Lung (tissue), 12 donors: ENCODE data around the gene EDNRB. TPM values are rescaled to one million over a fixed set of nuclear protein-coding genes. Genes with fewer than 3 reads are reported as not detected.

Experiments
- ATAC-seq: fragments of 200-7000 bp; cut with Tn5 transposase; one replicate; pipeline ENCODE4 v1.9.1; 2020; ENCODE audit warnings: moderate number of reproducible peaks; ENCODE audit not compliant: insufficient read depth, low FRiP score
- DNase-seq, 3 donors: peaks; one replicate each; pipeline ENCODE4 v3.0.0-alpha.2; 2013 to 2017
- H3K27ac ChIP-seq, 2 donors: one replicate each; pipeline ENCODE4 v1.5.1; 2013; ENCODE audit warnings: mild to moderate bottlenecking in 2 of 2, moderate library complexity in 2 of 2, control low read depth in 1 of 2, inconsistent platforms in 1 of 2, low read depth in 1 of 2, low read length in 1 of 2
- H3K27me3 ChIP-seq, 3 donors: one replicate each; pipeline ENCODE4 v1.5.1; 2013; ENCODE audit warnings: low read length in 2 of 3; ENCODE audit not compliant: control insufficient read depth in 3 of 3, insufficient read depth in 3 of 3
- H3K36me3 ChIP-seq, 4 donors: one replicate each; pipeline ENCODE4 v1.5.1; 2013; ENCODE audit warnings: low read length in 4 of 4, mild to moderate bottlenecking in 1 of 4, moderate library complexity in 1 of 4; ENCODE audit not compliant: control insufficient read depth in 4 of 4, insufficient read depth in 4 of 4
- H3K4me1 ChIP-seq, 5 donors: one replicate each; pipeline ENCODE4 v1.5.1; 2013; ENCODE audit warnings: low read length in 5 of 5, mild to moderate bottlenecking in 2 of 5, moderate library complexity in 1 of 5; ENCODE audit not compliant: control insufficient read depth in 5 of 5, insufficient read depth in 5 of 5
- H3K4me3 ChIP-seq: one replicate; pipeline ENCODE4 v1.5.1; 2013; ENCODE audit warnings: mild to moderate bottlenecking, control low read depth, moderate library complexity
- H3K9ac ChIP-seq, 2 donors: one replicate each; pipeline ENCODE4 v1.5.1; 2013; ENCODE audit warnings: low read length in 2 of 2, control low read depth in 1 of 2; ENCODE audit not compliant: insufficient read depth in 1 of 2
- H3K9me3 ChIP-seq, 4 donors: one replicate each; pipeline ENCODE4 v1.5.1; 2013; ENCODE audit warnings: low read length in 3 of 4, mild to moderate bottlenecking in 1 of 4, moderate library complexity in 1 of 4; ENCODE audit not compliant: control insufficient read depth in 4 of 4, insufficient read depth in 3 of 4
- CTCF ChIP-seq: IDR thresholded peaks from 2 replicates; pipeline ENCODE4 v1.5.1; 2012; ENCODE audit warnings: mild to moderate bottlenecking; ENCODE audit errors: control extremely low read depth, extremely low read depth
- WGBS, 2 donors: extraction: QIAGEN DNeasy Blood & Tissue Kit; methylation state at CpG; one replicate each; pipeline ENCODE4 v1.1.7; 2013; 5-methylcytosine and 5-hydroxymethylcytosine counted together
- polyA plus RNA-seq, 2 donors: library from polyadenylated mRNA; stranded (reverse); fragments of 200-250 nt; gene quantifications; one replicate each; pipeline ENCODE4 v1.2.1, GENCODE V29; 2013
- total RNA-seq, 2 donors: library from RNA; depleted of rRNA in 1 of 2; stranded (reverse); fragments of >200 nt in 1 of 2; gene quantifications; one replicate each; pipeline ENCODE4 v1.2.1, GENCODE V29; 2014 to 2021
- donor health status: control.
- donor health status: control.
- donor health status: Bipolar disorder and iron deficiency.
- donor health status: healthy.
- donor health status: DM: yes; HTN: yes; CAD: no.

The EDNRB gene
- total and polyA plus RNA-seq, 4 donors, result 23.2 to 155 (median 53.4) TPM

- Histone ChIP-seq H3K36me3 (peaks cover 0 to under 1% (median 0%) of the 10 kb centered on the region in 4 donors), H3K4me1 (peaks cover 0 to 82% (median 15%) of the 10 kb centered on the region in 5 donors), H3K27me3 (no peaks in the 10 kb centered on the region), H3K9ac (peak overlapping the region in 1 of 2 donors; percentile 36), H3K27ac (no peak overlapping the region), H3K4me3 (no peak overlapping the region), H3K9me3 (no peaks in the 10 kb centered on the region)
- WGBS, 2 donors, result 52 to 72% methylated on average over 3 of the region's 3 CpGs
- DNase-seq (peak in 1 of 3 donors; percentile 74), ATAC-seq (no peak)
- TF ChIP-seq CTCF, result no peak
These were observed 5.6 kb downstream of the EDNRB start for GRCh38 chr13:77913003-77913402.

- TF ChIP-seq CTCF, result no peak
These were observed 6.9 kb downstream of the EDNRB start for GRCh38 chr13:77911751-77912150.

GRCh38 chr13:77909827-77910226, 8.8 kb downstream of the EDNRB start:
- H3K9ac ChIP-seq, result no peak overlapping the region
- WGBS, 2 donors, result 74 to 86% methylated on average over 3 of the region's 3 CpGs
- no peak overlapping the region for H3K27ac ChIP-seq
- no peak for ATAC-seq
- no peaks in the 10 kb centered on the region for H3K9me3 ChIP-seq
- TF ChIP-seq CTCF, result no peak
- peaks cover 0 to 65% (median 15%) of the 10 kb centered on the region in 5 donors for H3K4me1 ChIP-seq
- no peak for DNase-seq
- H3K27me3 ChIP-seq, result no peaks in the 10 kb centered on the region
- H3K36me3 ChIP-seq, result no peaks in the 10 kb centered on the region
- no peak overlapping the region for H3K4me3 ChIP-seq

More at GRCh38 chr13:77911751-77912150, 6.9 kb downstream of the EDNRB start:
- Histone ChIP-seq H3K4me3 (no peak overlapping the region), H3K27me3 (no peaks in the 10 kb centered on the region), H3K27ac (no peak overlapping the region), H3K9me3 (no peaks in the 10 kb centered on the region), H3K9ac (no peak overlapping the region), H3K4me1 (peaks cover 0 to 76% (median 15%) of the 10 kb centered on the region in 5 donors), H3K36me3 (no peaks in the 10 kb centered on the region)
- WGBS, 2 donors, result 59 to 62% methylated on average over 1 of the region's 1 CpG
- ATAC-seq (no peak), DNase-seq (peak; percentile 20 to 82 (median 79))

- Histone ChIP-seq H3K4me3 (no peak overlapping the region), H3K9me3 (peaks cover 0 to 5% (median 0%) of the 10 kb centered on the region in 4 donors), H3K27me3 (no peaks in the 10 kb centered on the region), H3K9ac (no peak overlapping the region), H3K36me3 (peaks cover 0 to 5% (median 2%) of the 10 kb centered on the region in 4 donors), H3K27ac (no peak overlapping the region), H3K4me1 (peaks cover 0 to 57% (median 15%) of the 10 kb centered on the region in 5 donors)
- DNase-seq (no peak), ATAC-seq (no peak)
- 91 to 95% methylated on average over 2 of the region's 2 CpGs for WGBS, 2 donors
- TF ChIP-seq CTCF, result no peak
These were observed 10.1 kb downstream of the EDNRB start for GRCh38 chr13:77908531-77908930.
